ENCODE data around the gene CDC73.
"Not testable (repeated sequence)": the region's sequence is repeated elsewhere in the genome, so short reads cannot be mapped to it uniquely, and the experiment has no call there.

CDC73 gene

GRCh38 chr1:193234530-193234929 lies 112.7 kb downstream of the CDC73 start:
- DNase-seq (ENCODE audit: low spot score): no peak

- DNase-seq (ENCODE audit: low spot score): no peak
These were observed 115.6 kb downstream of the CDC73 start for GRCh38 chr1:193237381-193237978.

- no peak for DNase-seq (ENCODE audit: low spot score)
These were observed 118.8 kb downstream of the CDC73 start for GRCh38 chr1:193240609-193241008.

- DNase-seq (ENCODE audit: low spot score): no peak
These were observed 119.4 kb downstream of the CDC73 start for GRCh38 chr1:193241132-193241827.

- no peak for DNase-seq (ENCODE audit: low spot score)
These were observed 120.2 kb downstream of the CDC73 start for GRCh38 chr1:193242000-193242399.

- no peak for DNase-seq (ENCODE audit: low spot score)
These were observed 127.4 kb downstream of the CDC73 start for GRCh38 chr1:193249187-193249586.

GRCh38 chr1:193251950-193252349 lies 130.1 kb downstream of the CDC73 start:
- DNase-seq (ENCODE audit: low spot score): no peak

- DNase-seq (ENCODE audit: low spot score): no peak
These were observed 134.2 kb downstream of the CDC73 start for GRCh38 chr1:193256019-193256418.

- DNase-seq (ENCODE audit: low spot score): no peak
These were observed 137.8 kb downstream of the CDC73 start for GRCh38 chr1:193259636-193260035.

- no peak for DNase-seq (ENCODE audit: low spot score)
These were observed 138.4 kb downstream of the CDC73 start for GRCh38 chr1:193260056-193260745.

- DNase-seq (ENCODE audit: low spot score): no peak
These were observed 139.1 kb downstream of the CDC73 start for GRCh38 chr1:193260896-193261295.

GRCh38 chr1:193262661-193263060 lies 140.8 kb downstream of the CDC73 start:
- no peak for DNase-seq (ENCODE audit: low spot score)

- no peak for DNase-seq (ENCODE audit: low spot score)
These were observed 142.7 kb downstream of the CDC73 start for GRCh38 chr1:193264313-193265065.

- DNase-seq (ENCODE audit: low spot score): no peak
These were observed 143.9 kb downstream of the CDC73 start for GRCh38 chr1:193265716-193266115.

- DNase-seq (ENCODE audit: low spot score): not testable (repeated sequence)
These were observed 145.0 kb downstream of the CDC73 start for GRCh38 chr1:193266794-193267193.

- DNase-seq (ENCODE audit: low spot score): no peak
These were observed 149.2 kb downstream of the CDC73 start for GRCh38 chr1:193270996-193271395.

- no peak for DNase-seq (ENCODE audit: low spot score)
These were observed 153.9 kb downstream of the CDC73 start for GRCh38 chr1:193275773-193276172.

GRCh38 chr1:193278968-193279367 lies 157.1 kb downstream of the CDC73 start:
- no peak for DNase-seq (ENCODE audit: low spot score)

- no peak for DNase-seq (ENCODE audit: low spot score)
These were observed 160.1 kb downstream of the CDC73 start for GRCh38 chr1:193281894-193282293.

- DNase-seq (ENCODE audit: low spot score): no peak
These were observed 161.2 kb downstream of the CDC73 start for GRCh38 chr1:193283016-193283415.

- peak; percentile 13 for DNase-seq (ENCODE audit: low spot score)
These were observed 162.4 kb downstream of the CDC73 start for GRCh38 chr1:193284219-193284618.

GRCh38 chr1:193285641-193286040 lies 163.8 kb downstream of the CDC73 start:
- DNase-seq (ENCODE audit: low spot score): no peak
